HEK293T (cell line): ENCODE data around the gene NUAK1.

ENCODE experiments used
- CTCF ChIA-PET: fragments of 350-600 bp; formaldehyde crosslinking; extraction: SDS; loops from one replicate; lab custom pipeline; 2021; ENCODE audit warnings: antibody characterized with exemption, inconsistent platforms; lab: Yijun Ruan, JAX
- POLR2A ChIA-PET: fragments of 350-600 bp; formaldehyde crosslinking; extraction: SDS; loops from one replicate; lab custom pipeline; 2020; ENCODE audit warnings: antibody characterized with exemption, inconsistent platforms; lab: Yijun Ruan, JAX
- DNase-seq: peaks from one replicate; pipeline ENCODE4 v3.0.0; 2012; ENCODE audit warnings: mixed read lengths; ENCODE audit errors: extremely low spot score
- ARNT ChIP-seq: fragments of 450-650 bp; IDR thresholded peaks from 2 replicates; pipeline ENCODE4 v1.6.1; 2017; ENCODE audit warnings: mild to moderate bottlenecking
- BHLHE40 ChIP-seq: fragments of 450-650 bp; IDR thresholded peaks from 2 replicates; pipeline ENCODE4 v1.6.1; 2016; ENCODE audit warnings: mild to moderate bottlenecking, moderate library complexity, borderline replicate concordance
- CTBP1 ChIP-seq: fragments of 450-650 bp; IDR thresholded peaks from 2 replicates; pipeline ENCODE4 v1.6.1; 2016; ENCODE audit warnings: borderline replicate concordance
- ELF4 ChIP-seq: fragments of 450-650 bp; IDR thresholded peaks from 2 replicates; pipeline ENCODE4 v1.6.1; 2017; ENCODE audit warnings: antibody characterized with exemption
- FOXA1 ChIP-seq: fragments of 450-650 bp; IDR thresholded peaks from 2 replicates; pipeline ENCODE4 v1.6.1; 2016; ENCODE audit warnings: mild to moderate bottlenecking
- FOXK2 ChIP-seq: fragments of 450-650 bp; IDR thresholded peaks from 2 replicates; pipeline ENCODE4 v1.6.1; 2016; ENCODE audit warnings: mild to moderate bottlenecking
- FOXM1 ChIP-seq: fragments of 450-650 bp; IDR thresholded peaks from 2 replicates; pipeline ENCODE4 v1.6.1; 2017; ENCODE audit warnings: mild to moderate bottlenecking, borderline replicate concordance
- HDGF ChIP-seq: fragments of 450-650 bp; IDR thresholded peaks from 2 replicates; pipeline ENCODE4 v1.6.1; 2017; ENCODE audit warnings: antibody characterized with exemption, borderline replicate concordance
- L3MBTL2 ChIP-seq: fragments of 450-650 bp; conservative IDR thresholded peaks from 2 replicates; pipeline ENCODE4 v1.6.1; 2016; ENCODE audit warnings: mild to moderate bottlenecking
- LEF1 ChIP-seq: fragments of 450-650 bp; IDR thresholded peaks from 2 replicates; pipeline ENCODE4 v1.6.1; 2017; ENCODE audit warnings: mild to moderate bottlenecking, borderline replicate concordance
- NFRKB ChIP-seq: fragments of 450-650 bp; IDR thresholded peaks from 2 replicates; pipeline ENCODE4 v1.6.1; 2016; ENCODE audit warnings: mild to moderate bottlenecking, moderate library complexity
- SP1 ChIP-seq: fragments of 450-650 bp; IDR thresholded peaks from 2 replicates; pipeline ENCODE4 v1.6.1; 2017
- SUZ12 ChIP-seq: fragments of 450-650 bp; IDR thresholded peaks from 2 replicates; pipeline ENCODE4 v1.6.1; 2016; ENCODE audit warnings: mild to moderate bottlenecking
- TARDBP ChIP-seq: fragments of 450-650 bp; IDR thresholded peaks from 2 replicates; pipeline ENCODE4 v1.6.1; 2016
- ZNF384 ChIP-seq: fragments of 450-650 bp; IDR thresholded peaks from 2 replicates; pipeline ENCODE4 v1.6.1; 2016
- TF ChIP-seq, protein P1 (sequence below): fragments of 450-650 bp; IDR thresholded peaks from 2 replicates; pipeline ENCODE4 v1.6.1; 2016

The NUAK1 gene

DNA sequence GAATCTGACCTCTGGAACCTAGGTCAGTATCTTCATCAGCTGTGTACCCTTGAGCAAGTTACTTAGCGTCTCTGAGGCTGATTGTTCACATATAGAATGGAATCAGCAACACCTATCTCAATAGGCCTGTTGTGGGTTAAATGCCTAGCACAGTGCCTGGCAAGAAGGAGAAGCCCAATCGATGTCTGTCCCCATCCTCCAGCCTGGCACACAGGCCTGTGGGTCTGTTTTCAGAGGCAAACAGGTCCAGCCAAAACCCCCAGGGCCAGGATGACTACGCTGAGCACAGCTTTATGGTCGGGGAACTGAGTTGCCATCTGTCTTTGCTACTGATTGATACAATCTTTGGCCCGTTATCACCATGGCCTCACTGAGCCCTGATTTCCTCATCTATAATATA is 89.2 kb downstream of the NUAK1 start:
- TF ChIP-seq CTBP1 (no peak), NFRKB (no peak), BHLHE40 (no peak), LEF1 (no peak), TARDBP (no peak), FOXA1 (no peak), SP1 (no peak)
- DNase-seq: no peak
- ChIA-PET POLR2A (no interaction called here), CTCF (no interaction called here)

DNA sequence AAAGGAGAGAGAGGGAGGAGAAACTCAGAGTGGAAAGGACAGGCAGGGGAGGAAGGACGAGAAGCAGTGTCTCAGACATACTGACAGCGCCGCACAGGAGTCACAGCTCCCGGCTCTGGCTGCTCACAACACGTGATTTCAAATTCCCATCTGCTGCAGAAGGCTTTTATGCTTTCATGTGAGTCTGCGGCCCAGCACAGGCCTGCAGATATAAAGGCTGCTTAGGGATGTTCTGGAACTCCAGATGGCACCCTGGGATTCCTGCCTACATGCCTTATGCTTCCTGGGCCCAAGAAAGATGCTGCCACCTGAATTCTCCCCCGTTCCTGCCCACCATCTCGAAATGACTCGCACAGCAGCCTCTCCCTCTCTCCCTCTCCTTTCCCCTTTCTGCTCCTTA is 89.6 kb downstream of the NUAK1 start:
- TF ChIP-seq SUZ12: no peak
- TF ChIP-seq ELF4: no peak
- TF ChIP-seq ZNF384: no peak
- TF ChIP-seq FOXM1: no peak
- TF ChIP-seq SP1: no peak
- TF ChIP-seq, protein P1, sequence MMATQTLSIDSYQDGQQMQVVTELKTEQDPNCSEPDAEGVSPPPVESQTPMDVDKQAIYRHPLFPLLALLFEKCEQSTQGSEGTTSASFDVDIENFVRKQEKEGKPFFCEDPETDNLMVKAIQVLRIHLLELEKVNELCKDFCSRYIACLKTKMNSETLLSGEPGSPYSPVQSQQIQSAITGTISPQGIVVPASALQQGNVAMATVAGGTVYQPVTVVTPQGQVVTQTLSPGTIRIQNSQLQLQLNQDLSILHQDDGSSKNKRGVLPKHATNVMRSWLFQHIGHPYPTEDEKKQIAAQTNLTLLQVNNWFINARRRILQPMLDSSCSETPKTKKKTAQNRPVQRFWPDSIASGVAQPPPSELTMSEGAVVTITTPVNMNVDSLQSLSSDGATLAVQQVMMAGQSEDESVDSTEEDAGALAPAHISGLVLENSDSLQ: no peak
- TF ChIP-seq FOXA1: no peak
- no peak for TF ChIP-seq LEF1
- no peak for TF ChIP-seq HDGF
- no peak for TF ChIP-seq ARNT
- no peak for TF ChIP-seq NFRKB
- CTCF ChIA-PET: no interaction called here
- DNase-seq: no peak
- POLR2A ChIA-PET: no interaction called here

DNA sequence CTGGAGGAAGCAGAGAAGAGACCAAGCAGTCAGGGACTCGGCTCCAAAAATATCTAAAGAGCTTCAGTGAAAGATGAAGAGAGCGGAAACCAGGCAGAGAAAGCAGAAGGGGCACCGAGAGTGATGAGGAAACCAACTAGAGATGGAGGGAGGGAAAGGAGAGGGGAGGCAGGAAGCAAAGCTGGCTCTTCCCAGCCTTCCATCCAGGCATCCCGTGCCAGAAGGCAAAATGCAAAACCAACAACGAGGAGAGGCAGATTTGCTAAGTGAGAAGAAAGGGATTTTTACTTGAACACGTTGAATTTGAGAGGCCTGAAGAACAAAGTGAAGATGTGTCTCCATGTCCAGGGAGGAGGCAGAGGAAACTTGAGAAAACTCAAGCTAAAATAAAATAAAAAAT is 90.1 kb downstream of the NUAK1 start:
- no peak for DNase-seq
- ChIA-PET POLR2A (no interaction called here), CTCF (no interaction called here)
- no peak for TF ChIP-seq L3MBTL2
- TF ChIP-seq FOXA1: no peak
- TF ChIP-seq FOXK2: no peak
- TF ChIP-seq ZNF384: no peak
- TF ChIP-seq CTBP1: no peak
- no peak for TF ChIP-seq ARNT
- TF ChIP-seq SP1: no peak
- TF ChIP-seq, protein P1: no peak
- TF ChIP-seq ELF4: no peak
- no peak for TF ChIP-seq SUZ12

DNA sequence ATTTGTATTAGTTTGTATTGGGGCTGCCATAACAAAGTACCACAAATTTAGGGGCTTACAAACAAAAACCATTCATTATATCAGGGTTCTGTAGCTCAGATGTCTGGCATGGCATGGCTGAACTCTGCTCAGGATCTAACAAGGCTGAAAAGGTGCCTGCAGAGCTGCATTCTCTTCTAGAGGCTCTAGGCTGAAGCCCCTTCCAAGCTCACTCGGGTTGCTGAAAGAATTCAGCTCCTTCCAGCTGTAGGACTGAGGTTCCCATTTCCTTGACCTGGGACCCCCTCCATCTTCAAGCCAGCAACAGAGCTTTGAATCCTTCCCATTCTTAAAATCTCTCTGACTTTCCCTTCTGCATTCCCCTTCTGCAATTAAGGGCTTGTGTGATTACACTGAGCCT is 90.7 kb downstream of the NUAK1 start:
- TF ChIP-seq FOXK2 (no peak), ELF4 (no peak)
- ChIA-PET CTCF (no interaction called here), POLR2A (no interaction called here)
- DNase-seq: no peak

DNA sequence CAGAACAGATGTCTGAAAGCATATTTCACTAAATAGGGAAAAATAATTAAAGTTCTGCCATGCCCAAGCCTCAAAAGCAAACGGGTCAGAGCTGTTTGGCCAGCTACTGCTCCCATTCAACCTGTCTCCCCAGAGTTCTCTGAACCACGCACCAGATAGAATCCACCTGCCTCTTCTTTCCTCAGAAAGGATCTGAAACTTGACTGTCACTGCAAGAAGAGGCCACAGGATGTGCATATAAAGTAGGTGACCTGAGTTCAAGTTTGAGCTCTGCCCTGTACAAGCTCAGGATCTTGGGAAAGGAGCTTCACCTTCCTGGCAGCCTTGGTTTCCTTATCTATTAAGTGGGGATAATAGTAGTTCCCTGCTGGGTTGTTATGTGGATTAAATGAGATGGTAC is 91.8 kb downstream of the NUAK1 start:
- POLR2A ChIA-PET: no interaction called here

DNA sequence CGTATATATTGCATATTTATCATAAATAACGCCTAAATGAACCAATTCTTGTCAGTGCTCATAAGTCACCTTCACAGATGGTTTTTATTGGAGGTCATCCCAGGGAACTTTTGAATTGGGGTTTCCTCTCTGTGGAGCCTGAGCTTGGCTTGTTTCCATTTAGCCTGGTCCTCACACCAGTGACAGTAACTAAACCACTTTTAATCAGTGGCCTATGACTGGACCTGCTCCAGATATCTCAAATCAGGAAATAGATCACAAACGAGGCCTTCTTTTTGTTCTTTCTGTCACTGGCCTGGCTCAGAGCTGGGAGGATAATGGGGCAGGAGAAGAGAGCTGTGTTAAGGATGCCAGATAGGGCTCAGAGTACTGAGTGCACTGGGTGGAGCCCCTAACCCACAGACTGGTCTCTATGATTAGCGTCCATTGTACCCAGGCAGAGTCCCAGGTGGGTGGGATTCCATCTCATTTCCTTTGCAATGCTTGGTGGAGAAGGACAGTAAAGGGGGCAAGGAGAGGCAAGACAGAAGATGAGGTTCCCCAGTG is 92.4 kb downstream of the NUAK1 start:
- no peak for TF ChIP-seq ELF4
- TF ChIP-seq SUZ12: no peak
- TF ChIP-seq FOXK2: no peak
- TF ChIP-seq CTBP1: no peak
- TF ChIP-seq TARDBP: no peak
- TF ChIP-seq, protein P1: no peak
- TF ChIP-seq SP1: no peak
- no peak for TF ChIP-seq BHLHE40
- no peak for TF ChIP-seq L3MBTL2
- TF ChIP-seq ZNF384: no peak
- TF ChIP-seq NFRKB: no peak
- no peak for TF ChIP-seq LEF1
- TF ChIP-seq ARNT: no peak
- no peak for TF ChIP-seq HDGF
- no peak for TF ChIP-seq FOXA1
- POLR2A ChIA-PET: no interaction called here
- DNase-seq: no peak
- CTCF ChIA-PET: no interaction called here

More for the DNA sequence above, 91.8 kb downstream of the NUAK1 start:
- no peak for TF ChIP-seq SUZ12
- no peak for TF ChIP-seq HDGF
- no peak for TF ChIP-seq FOXK2
- TF ChIP-seq CTBP1: no peak
- TF ChIP-seq BHLHE40: no peak
- no peak for TF ChIP-seq TARDBP
- TF ChIP-seq NFRKB: no peak
- TF ChIP-seq FOXA1: no peak
- TF ChIP-seq, protein P1: no peak
- TF ChIP-seq ARNT: no peak
- TF ChIP-seq ZNF384: no peak
- TF ChIP-seq ELF4: no peak
- no peak for TF ChIP-seq LEF1
- no peak for TF ChIP-seq L3MBTL2
- TF ChIP-seq SP1: no peak
- TF ChIP-seq FOXM1: no peak
- no peak for DNase-seq
- CTCF ChIA-PET: no interaction called here
